Stimulated activated CD8-positive, alpha-beta memory T cell treated with anti-CD3 and anti-CD28 coated beads, Interleukin-15, amount 100 ng/mL, for 48 hours (primary cell): ENCODE measurements around the gene SFMBT1.

Experiments used
- DNase-seq, 2 donors: peaks; one replicate each; pipeline ENCODE4 v3.0.0-alpha.2; 2020; ENCODE audit warnings: low read depth in 2 of 2

SFMBT1 gene

GRCh38 chr3:52886049-52886730, 159.7 kb downstream of the SFMBT1 start:
- no peak for DNase-seq

GRCh38 chr3:52882377-52882776, 163.5 kb downstream of the SFMBT1 start:
- DNase-seq = no peak

GRCh38 chr3:52881871-52882270, 164.0 kb downstream of the SFMBT1 start:
- DNase-seq = no peak

GRCh38 chr3:52880474-52880873, 165.4 kb downstream of the SFMBT1 start:
- no peak for DNase-seq

GRCh38 chr3:52880047-52880446, 165.8 kb downstream of the SFMBT1 start:
- DNase-seq = no peak

GRCh38 chr3:52879581-52879980, 166.3 kb downstream of the SFMBT1 start:
- no peak for DNase-seq

GRCh38 chr3:52879090-52879489, 166.8 kb downstream of the SFMBT1 start:
- DNase-seq = no peak

GRCh38 chr3:52877085-52877484, 168.8 kb downstream of the SFMBT1 start:
- DNase-seq = no peak

GRCh38 chr3:52874864-52875587, 170.8 kb downstream of the SFMBT1 start:
- DNase-seq = no peak

GRCh38 chr3:52874160-52874701, 171.6 kb downstream of the SFMBT1 start:
- DNase-seq = no peak

GRCh38 chr3:52873433-52874159, 172.3 kb downstream of the SFMBT1 start:
- no peak for DNase-seq

- DNase-seq = no peak
Observed at GRCh38 chr3:52872245-52872644, 173.6 kb downstream of the SFMBT1 start.

GRCh38 chr3:52871761-52872160, 174.1 kb downstream of the SFMBT1 start:
- no peak for DNase-seq

- DNase-seq = no peak
Observed at GRCh38 chr3:52870471-52870870, 175.4 kb downstream of the SFMBT1 start.

GRCh38 chr3:52866427-52866826, 179.4 kb downstream of the SFMBT1 start:
- no peak for DNase-seq

- DNase-seq = no peak
Observed at GRCh38 chr3:52865994-52866393, 179.9 kb downstream of the SFMBT1 start.

GRCh38 chr3:52860424-52860768, 185.5 kb downstream of the SFMBT1 start:
- DNase-seq = no peak

GRCh38 chr3:52859686-52860423, 186.0 kb downstream of the SFMBT1 start:
- DNase-seq = no peak

- DNase-seq = no peak
Observed at GRCh38 chr3:52857864-52858263, 188.0 kb downstream of the SFMBT1 start.

GRCh38 chr3:52857133-52857532, 188.7 kb downstream of the SFMBT1 start:
- DNase-seq = no peak

- DNase-seq = no peak
Observed at GRCh38 chr3:52856666-52857065, 189.2 kb downstream of the SFMBT1 start.

- no peak for DNase-seq
Observed at GRCh38 chr3:52854013-52854412, 191.9 kb downstream of the SFMBT1 start.
